Astrocyte of the spinal cord (primary cell): ENCODE results near the gene DBX1.

Source experiments
- DNase-seq: peaks from one replicate; pipeline ENCODE4 v3.0.0; 2011; ENCODE audit warnings: low read depth, low spot score
- H3K4me3 ChIP-seq: 2 replicates; pipeline ENCODE4 v1.5.1; 2011; ENCODE audit warnings: low read depth, mild to moderate bottlenecking, low read length, moderate library complexity
- CTCF ChIP-seq: IDR thresholded peaks from 2 replicates; pipeline ENCODE4 v1.5.1; 2012; ENCODE audit warnings: low read depth, mild to moderate bottlenecking, low read length, inconsistent platforms
- in situ Hi-C: cut with HindIII; loops from 2 replicates; pipeline ENCODE4 v1.10.0; 2017; ENCODE audit warnings: low sequenced_read_pairs

The DBX1 gene

GRCh38 chr11:20156876-20157613, 3.2 kb downstream of the DBX1 start:
- in situ Hi-C loops, result no loop called here
- no peak for TF ChIP-seq CTCF
- DNase-seq, result no peak
- H3K4me3 ChIP-seq, result no peak overlapping the region

- TF ChIP-seq CTCF, result no peak
- DNase-seq, result no peak
- in situ Hi-C loops, result no loop called here
- H3K4me3 ChIP-seq, result no peak overlapping the region
Observed at GRCh38 chr11:20156280-20156875, 3.9 kb downstream of the DBX1 start.

- no peak overlapping the region for H3K4me3 ChIP-seq
- TF ChIP-seq CTCF, result no peak
- no peak for DNase-seq
- in situ Hi-C loops, result no loop called here
Observed at GRCh38 chr11:20155683-20156279, 4.5 kb downstream of the DBX1 start.

- TF ChIP-seq CTCF, result no peak
- no peak for DNase-seq
- no peak overlapping the region for H3K4me3 ChIP-seq
- in situ Hi-C loops, result no loop called here
Observed at GRCh38 chr11:20154381-20154780, 5.9 kb downstream of the DBX1 start.

GRCh38 chr11:20138707-20139106, 21.6 kb downstream of the DBX1 start:
- TF ChIP-seq CTCF, result no peak
- no peak overlapping the region for H3K4me3 ChIP-seq
- no peak for DNase-seq
- in situ Hi-C loops, result loop anchor here (25.0 kb wide), 1 partner anchor 224 kb away; the partner anchor contains the start of gene HTATIP2

GRCh38 chr11:20137637-20138036, 22.6 kb downstream of the DBX1 start:
- no peak overlapping the region for H3K4me3 ChIP-seq
- no peak for DNase-seq
- no peak for TF ChIP-seq CTCF
- in situ Hi-C loops, result loop anchor here (25.0 kb wide), 1 partner anchor 225 kb away; the partner anchor contains the start of gene HTATIP2
